ENCODE results near the gene KIAA1328.
"Not testable (repeated sequence)": the region's sequence is repeated elsewhere in the genome, so short reads cannot be mapped to it uniquely, and the experiment has no call there.

KIAA1328 gene

DNA sequence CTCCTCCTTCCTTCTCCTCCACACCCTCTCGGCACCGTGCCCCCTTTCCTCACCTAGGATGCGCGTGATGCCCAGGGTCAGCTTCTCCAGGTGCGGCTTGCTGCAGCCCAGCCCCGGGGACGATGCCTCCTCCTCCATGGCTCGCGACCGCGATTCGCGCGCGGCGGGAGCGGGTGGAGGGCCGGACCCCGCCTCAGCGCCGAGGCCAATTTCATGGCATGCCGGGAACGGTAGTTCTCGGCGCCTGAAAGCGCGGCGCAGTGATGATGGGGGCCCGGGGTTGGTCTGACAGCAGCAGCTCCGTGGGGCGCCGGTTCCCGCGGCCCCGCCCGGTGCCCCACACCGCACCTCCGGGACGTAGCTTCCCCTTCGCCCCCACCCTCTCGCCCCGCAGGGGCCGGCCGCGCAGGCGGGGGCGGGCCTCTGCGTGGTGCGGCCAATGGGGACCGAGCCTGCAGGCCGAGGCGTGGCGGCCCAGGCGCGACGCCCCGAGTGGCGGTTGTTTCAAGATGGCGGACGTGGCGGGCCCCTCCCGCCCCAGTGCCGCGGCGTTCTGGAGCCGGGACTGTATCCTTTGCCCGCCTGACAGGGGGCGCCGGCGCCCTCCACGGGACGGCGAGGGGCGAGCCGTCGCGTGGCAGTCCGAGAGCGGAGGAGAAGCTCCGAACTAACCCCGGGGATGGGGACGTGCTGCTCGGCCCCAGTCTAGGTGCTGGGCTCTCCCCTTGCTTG lies at the start of gene KIAA1328, which contains the start of gene TPGS2:
Gene KIAA1328, plus strand, starts transcription at position 498 of the 732 bp plus-strand sequence. Its CDS starts 12 bp downstream, at position 510.
Gene TPGS2, minus strand, starts transcription at position 373 of the 732 bp plus-strand sequence. Its CDS starts 235 bp downstream, at position 138.
- DNase-seq (ENCODE audit: low spot score): peak; percentile 86

DNA sequence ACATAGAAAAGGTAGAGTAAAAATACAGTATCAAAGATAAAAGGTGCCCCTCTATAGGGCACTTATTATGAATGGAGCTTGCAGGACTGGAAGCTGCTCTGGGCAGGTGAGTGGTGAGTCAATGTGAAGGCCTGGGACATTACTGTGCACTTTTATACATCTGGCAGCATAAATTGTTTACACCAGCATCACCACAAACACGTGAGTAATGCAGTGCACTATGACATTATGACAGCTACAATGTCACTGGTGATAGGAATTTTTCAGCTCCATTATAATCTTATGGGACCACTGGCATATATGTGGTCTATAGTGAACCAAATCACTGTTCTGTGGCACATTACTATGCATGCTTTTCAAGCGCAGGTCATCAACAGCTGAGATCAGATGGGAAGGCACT lies 48.2 kb upstream of the KIAA1328 start:
- DNase-seq (ENCODE audit: low spot score): no peak

DNA sequence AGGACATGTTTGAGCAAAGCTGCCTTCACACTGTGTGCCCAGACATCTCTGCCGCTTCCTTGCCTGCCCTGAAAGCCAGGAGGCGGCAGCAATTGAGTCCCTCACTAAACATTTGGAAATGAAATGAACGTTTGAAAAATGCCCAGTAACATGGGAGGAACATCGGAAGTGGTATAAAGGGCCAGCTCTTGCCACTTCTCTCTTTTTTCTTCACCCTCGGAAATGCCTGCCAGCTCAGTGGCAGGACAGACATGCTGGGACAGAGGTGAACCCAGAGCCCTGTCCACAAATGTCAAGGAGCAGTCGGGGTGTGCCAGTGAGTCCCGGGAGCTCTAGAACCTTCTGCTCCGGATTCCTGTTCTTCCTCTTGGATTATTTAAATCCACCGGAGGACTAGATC lies 46.2 kb upstream of the KIAA1328 start:
- no peak for DNase-seq (ENCODE audit: low spot score)

DNA sequence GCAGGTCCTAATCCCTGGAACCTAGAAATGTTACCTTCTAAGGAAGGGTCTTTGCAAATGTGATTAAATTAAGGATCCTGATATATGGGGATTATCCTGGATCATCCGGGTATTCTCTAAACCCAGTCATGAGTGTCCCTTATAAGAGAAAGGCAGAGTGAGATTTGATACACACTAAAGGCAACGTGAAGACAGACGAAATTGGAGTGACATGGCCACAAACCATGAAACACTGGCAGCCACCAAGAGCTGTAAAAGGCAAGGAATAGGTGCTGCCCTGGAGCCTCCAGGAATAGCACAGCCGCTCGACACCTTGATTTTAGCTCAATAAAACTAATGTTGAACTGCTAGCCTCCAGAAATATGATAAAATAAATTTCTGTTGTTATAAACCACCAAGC lies 45.1 kb upstream of the KIAA1328 start:
- no peak for DNase-seq (ENCODE audit: low spot score)

DNA sequence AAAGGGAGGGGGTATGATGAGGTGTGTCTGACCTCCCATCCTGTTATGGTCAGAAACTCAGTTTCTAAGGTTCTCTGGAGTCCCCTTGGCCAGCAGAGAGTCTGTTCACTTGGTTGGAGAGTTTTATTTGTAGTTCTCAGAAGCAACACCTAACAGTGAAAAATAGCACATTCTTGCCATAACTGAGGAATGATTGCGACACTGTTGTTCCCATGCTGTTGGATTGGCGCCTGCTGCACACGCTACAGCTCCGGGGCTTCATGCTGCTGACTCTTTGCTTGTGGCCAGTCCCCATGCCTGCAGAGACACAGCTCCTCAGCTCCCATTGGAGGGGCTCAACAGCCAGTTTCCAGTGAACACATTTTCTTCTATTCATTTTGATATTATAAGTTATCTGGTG lies 42.2 kb upstream of the KIAA1328 start:
- DNase-seq (ENCODE audit: low spot score): no peak

DNA sequence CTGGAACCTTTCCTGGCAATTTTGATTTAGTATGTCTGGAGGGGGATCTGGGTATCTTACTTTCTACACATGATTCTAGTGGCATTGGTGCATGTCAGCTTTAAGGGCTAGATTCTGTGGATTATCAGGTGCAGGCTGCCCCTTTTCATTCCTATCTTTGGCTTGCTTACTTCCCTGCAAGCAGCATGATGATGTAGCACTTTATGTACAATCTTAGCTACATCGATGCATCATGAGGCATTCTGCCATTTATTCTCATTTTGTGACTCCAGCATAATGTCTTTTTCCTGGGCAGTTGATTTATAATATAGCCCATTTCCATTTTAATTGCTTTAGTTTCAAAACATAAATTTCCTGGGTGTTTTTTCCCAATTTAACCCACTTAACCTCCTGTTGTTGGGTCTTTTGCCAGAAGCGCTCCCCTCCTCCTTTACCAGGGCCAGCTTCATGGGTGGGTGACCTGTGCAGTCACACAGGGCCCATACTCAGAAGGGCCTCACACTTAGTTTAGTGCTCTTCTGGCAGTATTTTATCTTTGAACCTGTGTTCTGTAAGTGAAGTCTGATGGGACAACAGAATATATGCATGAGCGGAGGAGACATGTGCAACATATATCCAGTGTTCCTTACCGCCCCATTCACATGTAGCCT lies 36.2 kb upstream of the KIAA1328 start:
- no peak for DNase-seq (ENCODE audit: low spot score)

DNA sequence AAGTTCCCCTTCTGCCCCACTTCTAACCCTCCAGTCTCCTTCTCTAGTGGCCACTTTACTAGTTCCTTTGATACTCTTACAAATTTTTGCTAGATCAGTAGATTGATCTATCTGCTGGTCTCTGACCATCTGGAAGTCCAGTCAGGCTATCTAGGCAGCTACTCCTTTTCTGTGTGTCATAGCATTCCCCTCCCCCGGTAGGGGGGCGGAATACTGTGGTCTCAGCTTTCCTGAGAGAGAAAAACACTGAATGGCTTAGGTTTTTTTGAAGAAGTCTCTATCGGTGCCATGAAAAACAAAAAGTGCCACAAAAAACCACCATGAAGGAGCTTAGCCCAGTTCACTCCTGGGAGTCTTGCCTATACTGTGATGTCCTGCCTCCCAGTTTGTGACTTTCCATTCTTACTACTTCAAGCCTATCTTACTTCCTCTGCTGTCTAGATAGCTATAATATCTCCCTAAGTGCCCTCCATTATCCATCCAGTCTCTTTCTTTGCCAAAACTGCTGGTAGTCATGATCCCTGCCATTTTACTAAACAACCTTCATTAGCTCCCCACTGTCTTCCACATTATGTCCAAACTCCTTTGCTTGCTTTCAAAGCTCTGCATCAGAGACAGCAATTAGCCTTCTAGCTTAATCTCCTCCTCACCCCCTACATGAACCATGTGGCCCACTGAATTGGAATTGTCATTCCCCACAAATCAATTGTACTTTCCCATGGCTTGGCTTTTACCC lies 30.0 kb upstream of the KIAA1328 start:
- DNase-seq (ENCODE audit: low spot score): no peak

DNA sequence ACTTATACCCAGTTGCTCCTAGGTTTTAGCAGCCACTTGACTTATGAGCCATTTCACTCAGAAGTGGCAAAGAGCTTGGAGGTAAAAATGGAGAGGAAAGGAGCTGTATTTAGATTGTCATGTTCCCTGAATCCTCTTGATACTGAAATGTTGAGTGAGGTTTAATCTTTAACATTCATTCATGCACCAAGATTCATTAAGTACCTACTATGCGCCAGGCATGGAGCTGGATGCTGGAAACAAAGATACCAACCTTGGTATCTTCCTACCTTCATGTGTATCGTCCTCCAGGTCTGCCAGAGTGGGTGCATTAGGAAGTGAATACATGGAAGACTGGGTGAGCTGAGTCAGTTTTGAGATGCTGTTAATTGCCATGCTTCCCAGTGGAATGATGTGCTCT lies 23.8 kb upstream of the KIAA1328 start:
- DNase-seq (ENCODE audit: low spot score): no peak

DNA sequence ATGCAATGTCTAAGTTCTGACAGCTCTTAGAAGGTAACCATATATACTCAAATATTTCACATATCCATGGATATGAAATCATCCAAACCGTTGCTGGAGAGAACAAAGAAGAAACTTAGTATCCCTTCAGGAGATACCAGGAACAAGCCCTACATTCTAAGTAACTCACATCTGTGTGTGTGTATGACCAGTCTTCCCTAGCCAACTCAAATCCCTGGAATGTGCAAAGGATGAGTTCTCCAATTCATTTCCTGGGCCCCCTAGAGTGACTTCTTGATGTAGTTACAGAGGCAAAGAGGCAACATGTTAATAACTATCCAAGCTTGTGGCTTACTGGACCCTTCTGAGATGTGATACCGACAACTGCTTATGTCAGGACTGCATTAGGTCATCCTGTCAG lies 20.2 kb upstream of the KIAA1328 start:
- DNase-seq (ENCODE audit: low spot score): no peak

DNA sequence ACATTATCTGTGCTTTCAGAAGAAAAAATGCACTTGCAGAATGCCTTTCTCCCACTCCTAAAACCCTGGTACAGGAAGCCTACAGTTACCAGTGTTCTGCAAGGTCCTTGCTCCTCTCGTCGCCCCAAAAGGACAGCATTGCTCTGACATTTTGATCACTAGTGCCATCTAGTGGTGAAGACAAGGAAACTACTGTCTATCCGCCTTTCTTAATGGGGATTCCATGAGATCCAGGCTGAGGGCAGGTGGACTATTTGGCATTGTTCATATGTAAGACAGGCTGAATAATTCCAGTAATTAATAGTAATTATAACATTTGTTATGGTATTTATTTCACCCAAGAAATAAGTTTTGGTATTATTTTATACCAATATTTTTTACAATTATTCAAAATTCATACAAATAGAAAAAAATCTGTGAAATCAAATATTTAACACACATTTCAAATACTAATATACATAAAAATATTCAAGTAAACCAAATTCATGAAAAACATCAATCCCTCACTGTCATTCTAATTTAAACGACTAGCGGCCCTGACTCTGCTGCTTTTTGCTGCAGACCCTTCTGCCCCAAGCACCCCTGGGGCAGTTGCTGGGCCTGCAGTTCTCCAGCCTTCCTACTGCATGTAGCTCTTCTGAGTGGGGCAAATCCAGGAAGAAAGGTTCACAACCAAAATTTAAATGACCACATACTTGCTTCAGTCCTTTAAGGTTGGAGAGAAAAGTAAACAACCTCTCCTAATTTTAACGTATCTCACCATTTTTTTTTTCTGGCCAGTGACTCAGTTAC lies 19.1 kb upstream of the KIAA1328 start:
- peak; percentile 72 for DNase-seq (ENCODE audit: low spot score)

DNA sequence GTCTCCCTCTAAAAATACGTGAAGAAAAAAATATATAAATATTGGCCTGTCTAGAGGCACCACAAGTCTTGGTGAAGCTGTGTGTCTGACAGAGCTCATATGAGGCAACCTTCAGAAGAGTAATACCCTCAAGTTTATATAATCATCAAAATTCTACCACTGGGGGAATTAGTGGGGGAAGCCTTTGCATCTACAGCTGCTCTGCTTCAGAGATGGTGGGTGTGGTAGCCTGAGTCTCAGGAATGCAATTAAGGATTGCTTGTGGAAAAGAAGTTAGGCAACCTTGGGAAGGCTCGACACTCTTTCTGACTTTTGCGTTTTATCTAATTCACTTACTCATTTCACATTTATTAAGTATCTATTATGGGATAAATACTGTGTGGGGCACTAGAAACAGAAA lies 17.5 kb upstream of the KIAA1328 start:
- no peak for DNase-seq (ENCODE audit: low spot score)

DNA sequence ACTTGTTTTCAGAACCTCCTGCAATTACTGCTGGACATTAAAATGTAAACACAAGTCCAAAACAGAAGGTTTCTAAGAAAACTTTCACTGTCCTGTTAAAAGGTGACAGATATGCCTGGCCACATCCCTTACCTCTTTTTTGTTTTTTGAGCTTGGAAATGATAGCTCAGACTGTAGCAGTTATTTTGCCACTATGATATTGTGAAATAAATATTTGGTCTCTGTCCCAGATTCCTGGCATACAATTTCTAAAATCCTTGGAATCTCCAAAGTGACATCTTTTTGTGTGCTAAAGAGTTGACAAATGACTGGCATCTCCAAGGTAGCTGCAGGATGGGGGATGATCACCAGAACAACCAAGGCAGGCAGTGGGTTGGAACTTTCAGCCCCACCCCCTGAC lies 17.0 kb upstream of the KIAA1328 start:
- no peak for DNase-seq (ENCODE audit: low spot score)

DNA sequence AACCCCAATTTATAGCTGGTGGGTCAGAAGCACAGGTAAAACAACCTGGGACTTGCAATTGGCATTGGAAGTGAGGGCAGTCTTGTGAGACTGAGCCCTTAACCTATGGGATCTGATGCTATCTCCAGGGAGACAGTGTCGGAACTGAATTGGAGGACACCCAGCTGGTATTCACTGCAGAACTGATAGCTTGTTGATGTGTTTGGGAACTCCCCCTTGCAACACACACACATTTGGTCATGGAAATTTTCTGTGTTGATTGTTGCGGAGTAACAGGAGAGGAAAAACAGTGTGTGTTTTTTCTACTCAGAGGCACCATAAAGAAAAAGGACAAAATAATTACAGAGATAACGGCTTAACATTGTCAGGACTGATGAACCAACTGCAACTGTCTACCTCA lies 16.2 kb upstream of the KIAA1328 start:
- no peak for DNase-seq (ENCODE audit: low spot score)

DNA sequence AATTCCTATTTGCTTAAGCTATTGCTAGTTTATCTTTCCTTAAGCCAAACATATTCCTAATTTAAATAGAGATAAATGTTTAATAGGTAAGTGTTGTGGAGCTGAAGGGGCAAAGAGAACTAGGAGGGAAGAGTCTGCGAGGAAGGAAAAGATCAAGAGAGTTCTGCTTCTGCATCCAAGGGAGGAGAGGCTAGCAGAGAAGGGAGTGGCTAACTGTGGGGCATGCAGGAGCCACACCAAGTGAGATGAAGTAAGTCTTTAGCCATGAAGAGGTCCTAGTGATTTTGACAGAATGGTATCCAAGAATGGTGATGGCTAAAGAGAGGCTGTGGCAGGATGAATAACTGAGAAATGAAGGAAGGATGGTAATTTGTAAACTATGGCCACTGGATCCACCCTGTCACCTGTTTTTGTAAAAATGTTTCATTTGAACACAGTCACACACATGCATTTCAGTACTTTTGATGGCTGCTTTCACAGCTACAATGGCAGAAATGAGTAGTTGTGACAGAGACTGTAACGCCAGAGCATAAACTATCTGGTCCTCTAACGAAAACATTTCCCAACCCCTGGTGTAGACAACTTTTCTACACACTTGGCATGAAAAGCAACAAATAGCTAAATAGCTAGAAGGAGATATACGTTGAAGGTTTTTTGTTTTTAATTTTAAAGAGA lies 15.7 kb upstream of the KIAA1328 start:
- DNase-seq (ENCODE audit: low spot score): no peak

DNA sequence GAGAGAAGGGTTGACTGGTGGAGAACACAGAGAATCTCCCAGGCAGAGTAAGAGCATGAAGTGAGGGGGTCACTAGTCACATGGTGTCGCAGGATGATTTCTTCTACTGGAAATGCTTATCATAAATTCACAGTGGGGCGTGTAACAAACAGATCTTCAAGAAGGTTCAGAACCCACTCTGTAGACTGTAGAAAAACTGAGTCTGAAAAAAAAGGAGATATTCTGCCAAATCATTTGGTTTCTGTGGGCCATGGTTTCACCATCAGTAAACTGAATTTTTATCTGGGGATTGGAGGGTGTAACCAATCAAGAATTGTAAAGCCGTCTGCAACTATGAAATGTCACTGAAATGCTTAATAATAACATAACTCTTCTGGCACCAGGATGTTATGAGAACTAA lies 15.1 kb upstream of the KIAA1328 start:
- no peak for DNase-seq (ENCODE audit: low spot score)

DNA sequence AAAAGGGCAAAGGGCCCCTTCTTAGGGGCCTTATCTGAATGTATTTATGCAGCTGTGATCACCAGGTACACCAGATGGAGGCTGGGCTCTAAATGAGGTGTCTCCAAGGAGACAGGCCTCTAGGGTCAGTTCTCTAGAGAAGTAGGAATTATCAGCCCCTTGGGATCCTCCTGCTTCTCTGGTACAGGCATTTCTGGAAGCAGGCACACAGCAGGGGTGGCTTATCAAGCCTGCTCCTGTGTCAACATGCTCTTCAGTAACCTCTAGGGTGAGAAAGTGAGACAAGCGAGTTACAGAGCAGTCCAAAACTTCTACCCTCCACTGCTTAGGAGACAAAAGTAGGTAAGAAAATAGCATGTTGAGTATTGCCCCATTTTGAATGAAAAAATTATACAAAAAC lies 13.9 kb upstream of the KIAA1328 start:
- DNase-seq (ENCODE audit: low spot score): no peak

DNA sequence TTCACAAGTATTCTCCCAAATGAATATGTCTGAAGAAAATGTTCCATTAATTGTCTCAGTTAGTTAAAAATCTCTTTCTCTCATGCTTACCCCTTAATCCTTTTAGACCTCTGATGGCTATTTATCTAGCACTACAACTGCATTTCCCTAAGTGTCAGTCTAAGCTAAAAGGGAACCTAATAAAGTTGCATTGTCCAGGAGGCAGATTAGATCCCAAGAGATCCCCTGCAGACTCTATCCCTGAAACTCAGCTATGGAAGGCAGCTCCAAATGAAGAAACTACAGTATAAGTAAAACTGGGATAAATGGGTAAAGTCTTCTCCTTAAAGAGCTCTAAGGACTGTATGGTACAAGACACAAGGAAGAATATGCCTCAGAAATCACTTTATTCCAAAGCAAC lies 12.8 kb upstream of the KIAA1328 start:
- DNase-seq (ENCODE audit: low spot score): not testable (repeated sequence)

DNA sequence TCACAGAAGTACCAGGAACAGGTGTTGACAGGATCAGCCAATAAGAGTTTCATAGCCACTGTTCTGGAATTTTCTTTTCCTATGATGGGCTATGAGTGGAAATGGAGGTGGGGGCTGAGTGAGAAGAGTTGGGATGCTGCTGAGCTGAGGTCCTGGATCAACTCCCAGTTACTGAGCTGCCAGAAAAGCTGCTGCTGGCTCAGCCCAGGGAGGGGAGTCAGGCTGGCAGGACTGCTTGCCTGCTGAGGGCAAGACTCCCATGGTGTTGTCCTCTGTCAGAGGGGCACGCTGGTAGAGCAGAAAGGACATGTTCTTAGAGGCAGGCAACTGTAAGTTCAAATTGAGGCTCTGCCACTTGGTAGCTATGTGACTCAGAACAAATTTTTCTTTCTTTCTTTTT lies 11.9 kb upstream of the KIAA1328 start:
- DNase-seq (ENCODE audit: low spot score): no peak

DNA sequence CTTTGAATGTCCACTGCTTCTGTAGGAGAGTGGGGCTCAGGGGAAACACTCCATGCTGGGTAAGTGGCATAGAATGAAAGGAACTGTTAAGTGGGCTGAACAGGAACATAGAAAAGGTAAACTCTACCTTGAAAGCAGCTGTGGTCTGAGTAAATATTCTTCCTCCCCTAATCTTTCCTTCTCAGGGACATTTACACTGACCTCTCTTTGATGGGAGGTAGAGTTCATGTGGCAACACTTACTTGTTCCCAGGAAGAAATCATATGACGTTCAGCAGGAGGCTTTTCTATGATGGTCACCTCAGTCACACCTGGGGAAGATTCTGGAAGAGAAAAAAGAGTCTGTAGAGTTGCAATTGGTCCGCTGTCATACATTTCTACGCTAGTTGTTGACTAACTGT lies 10.3 kb upstream of the KIAA1328 start:
- no peak for DNase-seq (ENCODE audit: low spot score)

DNA sequence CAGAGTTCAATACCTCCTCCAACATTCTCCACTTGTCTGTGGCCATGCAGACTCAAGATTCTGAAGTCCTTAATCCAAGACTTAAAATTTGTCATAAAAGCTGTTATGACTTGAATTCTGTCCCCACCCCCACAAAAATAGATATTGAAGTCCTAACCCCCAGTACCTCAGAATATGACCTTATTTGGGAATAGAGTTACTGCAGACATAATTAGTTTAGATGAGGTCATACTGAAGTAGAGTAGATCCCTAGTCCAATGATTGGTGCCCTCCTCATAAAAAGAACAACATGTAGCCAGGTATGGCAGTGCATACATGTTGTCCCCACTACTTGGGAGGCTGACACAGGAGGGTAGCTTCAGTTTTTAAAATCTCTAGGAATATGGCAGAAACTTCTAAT lies 9.3 kb upstream of the KIAA1328 start:
- no peak for DNase-seq (ENCODE audit: low spot score)

DNA sequence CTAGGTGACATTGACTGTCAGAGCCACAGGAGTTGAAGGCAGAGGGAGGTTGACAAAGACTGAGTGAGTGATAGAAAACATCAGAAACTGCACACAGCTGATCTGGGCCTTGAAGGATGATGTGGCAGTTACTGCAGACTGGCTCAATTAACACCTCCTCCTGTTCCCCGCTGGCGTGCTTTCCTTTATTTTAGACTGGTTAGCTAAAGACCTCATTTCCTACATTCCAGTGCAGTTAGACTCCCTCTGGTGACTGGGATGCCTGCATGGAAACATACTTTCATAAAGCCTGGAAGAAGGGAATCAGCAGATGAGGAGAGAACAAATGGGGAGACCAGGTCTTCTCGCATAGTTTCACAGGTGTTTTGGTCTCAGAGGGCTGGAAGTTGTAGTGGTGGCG lies 7.2 kb upstream of the KIAA1328 start:
- DNase-seq (ENCODE audit: low spot score): no peak

DNA sequence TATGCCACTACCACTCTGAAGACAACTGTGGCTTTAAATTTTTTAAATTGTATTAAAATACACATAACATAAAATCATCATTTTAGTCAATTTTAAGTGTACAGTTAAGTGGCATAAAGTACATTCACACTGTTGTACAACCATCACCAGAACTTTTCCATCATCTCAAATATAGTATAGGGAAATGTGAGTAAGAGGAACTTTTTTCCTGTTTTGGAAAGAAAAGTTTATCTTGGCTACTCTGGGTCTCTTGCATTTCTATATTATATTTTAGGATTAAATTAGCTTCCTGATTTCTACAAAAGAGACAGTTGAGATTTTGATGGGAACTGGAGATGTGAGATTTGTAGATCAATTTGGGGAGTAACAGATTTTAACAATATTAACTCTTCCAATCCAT lies 3.4 kb upstream of the KIAA1328 start:
- DNase-seq (ENCODE audit: low spot score): no peak

Measured in globus pallidus (tissue), 1 donor.